ENCODE results near the gene TNNT1.

Gene TNNT1

GRCh38 chr19:55141696-55142095 lies 7.3 kb downstream of the TNNT1 start:
- DNase-seq (ENCODE audit: low read depth): no peak

GRCh38 chr19:55137915-55138314 lies 11.1 kb downstream of the TNNT1 start:
- no peak for DNase-seq (ENCODE audit: low read depth)

DNA sequence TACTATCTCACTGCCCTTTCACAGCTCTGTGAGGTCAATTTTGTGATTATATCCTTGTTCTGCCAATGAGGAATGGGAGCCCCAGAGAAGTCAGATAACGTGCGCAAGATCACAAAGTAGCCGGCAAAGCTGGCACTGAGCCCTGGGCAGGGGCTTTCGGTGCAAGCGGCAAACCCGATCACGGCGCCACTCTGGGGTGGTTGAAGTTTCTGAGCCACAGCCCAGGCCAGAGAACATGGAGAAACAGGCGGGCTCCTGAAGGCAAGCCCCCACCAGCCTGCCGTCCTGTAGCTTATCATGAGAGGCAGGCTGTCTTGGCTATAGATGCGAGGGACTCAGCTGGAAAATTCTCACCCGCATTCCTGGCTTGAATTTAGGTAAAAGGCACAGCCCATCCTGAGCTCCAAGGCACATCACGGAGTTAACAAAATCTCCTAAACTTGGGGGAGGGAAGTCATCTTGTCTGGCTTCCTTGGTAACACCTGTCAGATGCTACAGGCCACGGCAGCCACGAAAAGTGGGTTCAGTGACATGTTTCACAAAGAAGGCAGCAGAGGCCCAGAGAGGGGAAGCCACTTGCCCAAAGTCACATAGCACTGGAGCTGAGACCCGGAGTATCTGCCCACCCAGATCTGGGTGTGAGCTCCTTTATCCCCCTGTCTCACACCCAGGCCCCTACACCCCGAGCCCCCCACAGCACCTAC lies 12.5 kb downstream of the TNNT1 start:
- DNase-seq (ENCODE audit: low read depth): no peak

GRCh38 chr19:55134736-55135135 lies 14.3 kb downstream of the TNNT1 start:
- no peak for DNase-seq (ENCODE audit: low read depth)

- DNase-seq (ENCODE audit: low read depth): no peak
Observed at GRCh38 chr19:55133639-55134444, 15.2 kb downstream of the TNNT1 start.

- no peak for DNase-seq (ENCODE audit: low read depth)
Observed at GRCh38 chr19:55132453-55133129, 16.4 kb downstream of the TNNT1 start.

GRCh38 chr19:55131421-55131820 lies 17.6 kb downstream of the TNNT1 start:
- no peak for DNase-seq (ENCODE audit: low read depth)

GRCh38 chr19:55119053-55119452 lies 30.0 kb downstream of the TNNT1 start:
- no peak for DNase-seq (ENCODE audit: low read depth)

- no peak for DNase-seq (ENCODE audit: low read depth)
Observed at GRCh38 chr19:55118401-55118991, 30.5 kb downstream of the TNNT1 start.

- DNase-seq (ENCODE audit: low read depth): peak; percentile 91
Observed at GRCh38 chr19:55117663-55118391, 31.2 kb downstream of the TNNT1 start.

DNA sequence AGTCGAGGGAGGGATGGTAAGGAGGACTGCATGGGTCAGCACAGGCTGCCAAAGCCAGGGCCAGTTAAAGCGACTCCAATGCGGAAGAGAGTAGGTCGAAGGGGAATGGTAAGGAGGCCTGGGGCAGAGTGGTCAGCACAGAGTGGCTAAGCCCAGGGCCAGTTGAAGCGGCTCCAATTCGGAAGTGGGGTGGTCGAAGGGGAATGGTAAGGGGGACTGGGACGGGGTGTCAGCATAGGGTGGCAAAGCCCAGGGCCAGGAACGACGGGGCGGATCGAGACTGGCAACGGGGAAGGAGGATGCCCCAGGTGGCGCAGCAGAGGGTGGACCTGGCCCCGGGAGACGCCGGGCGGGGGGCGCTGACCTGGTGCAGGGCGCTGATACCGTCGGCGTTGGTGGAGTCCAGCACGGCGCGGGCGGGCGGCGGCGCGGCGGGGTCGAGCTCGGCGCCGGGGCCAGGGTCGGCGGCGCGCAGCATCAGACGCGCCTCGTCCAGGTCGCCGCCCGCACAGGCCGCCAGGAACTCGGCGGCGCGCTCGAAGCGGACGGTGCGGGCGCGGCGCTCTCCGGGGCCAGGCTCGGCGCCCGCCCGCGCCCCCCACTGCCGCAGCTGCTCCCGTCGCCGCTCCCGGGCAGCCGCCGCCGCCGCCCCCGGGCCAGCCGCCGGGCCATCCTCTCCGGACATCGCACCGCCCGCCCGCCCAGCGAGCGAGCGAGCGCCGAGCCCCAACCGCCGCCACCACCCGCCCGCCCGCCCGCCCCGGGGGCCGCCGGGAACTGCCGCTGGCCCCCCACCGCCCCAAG lies 31.9 kb downstream of the TNNT1 start, which contains the start of gene PPP1R12C:
PPP1R12C (minus strand) TSS at position 779 of the 804 bp plus-strand sequence; CDS start at position 685, 94 bp downstream.
- DNase-seq (ENCODE audit: low read depth): no peak

GRCh38 chr19:55116232-55116858 lies 32.7 kb downstream of the TNNT1 start:
- peak; percentile 25 for DNase-seq (ENCODE audit: low read depth)

- DNase-seq (ENCODE audit: low read depth): no peak
Observed at GRCh38 chr19:55115446-55116065, 33.5 kb downstream of the TNNT1 start.

GRCh38 chr19:55114566-55115145 lies 34.4 kb downstream of the TNNT1 start:
- DNase-seq (ENCODE audit: low read depth): no peak

DNA sequence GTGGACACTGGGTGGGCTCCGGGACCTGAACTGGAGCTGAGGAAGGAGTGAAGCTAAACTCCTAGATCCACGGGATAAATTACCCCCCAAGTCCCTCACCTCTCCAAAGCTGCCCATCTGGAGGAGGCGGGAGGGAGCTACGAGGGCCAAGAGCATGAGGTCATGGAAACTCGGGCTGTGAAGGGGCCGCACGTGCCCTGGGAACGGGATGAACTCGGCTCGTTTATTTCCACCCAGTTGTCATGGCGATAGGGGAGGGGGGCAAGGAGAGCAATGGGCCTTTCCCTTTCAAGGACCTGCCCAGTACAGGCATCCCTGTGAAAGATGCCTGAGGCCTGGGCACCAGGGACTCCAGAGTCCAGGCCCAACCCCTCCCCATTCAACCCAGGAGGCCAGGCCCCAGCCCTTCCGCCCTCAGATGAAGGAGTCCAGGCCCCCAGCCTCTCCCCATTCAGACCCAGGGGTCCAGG lies 35.4 kb downstream of the TNNT1 start:
- DNase-seq (ENCODE audit: low read depth): no peak

GRCh38 chr19:55112777-55113569 lies 36.0 kb downstream of the TNNT1 start:
- no peak for DNase-seq (ENCODE audit: low read depth)

DNA sequence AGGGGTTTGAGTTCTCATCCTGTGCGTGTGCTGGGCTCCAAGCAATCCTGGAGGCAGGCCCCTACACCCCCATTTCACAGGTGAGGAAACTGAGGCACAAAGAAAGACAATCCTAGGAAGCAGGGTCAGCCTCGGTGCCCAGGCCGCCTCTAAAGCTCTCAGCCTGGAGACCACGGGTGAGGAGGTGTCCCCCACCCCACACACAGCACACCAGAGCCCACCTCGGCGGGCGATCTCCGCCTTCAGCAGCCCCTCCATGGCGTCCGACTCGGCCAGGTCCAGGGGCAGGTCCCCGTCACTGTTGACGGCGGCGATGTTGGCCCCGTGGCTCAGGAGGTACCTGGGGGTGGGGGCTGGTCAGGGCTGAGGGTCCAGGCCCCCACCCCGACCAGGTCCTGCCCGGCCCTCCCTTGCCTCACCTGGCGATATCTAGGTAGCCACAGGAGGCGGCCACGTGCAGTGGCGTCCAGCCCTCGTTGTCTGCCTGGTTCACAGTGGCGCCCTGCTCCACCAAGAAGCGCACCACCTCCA lies 36.7 kb downstream of the TNNT1 start:
- DNase-seq (ENCODE audit: low read depth): no peak

- DNase-seq (ENCODE audit: low read depth): no peak
Observed at GRCh38 chr19:55111238-55111831, 37.7 kb downstream of the TNNT1 start.

Data from stimulated activated CD8-positive, alpha-beta memory T cell treated with anti-CD3 and anti-CD28 coated beads, Interleukin-12 subunit alpha, Interleukin-12 subunit beta, amount 100 ng/mL, for 1 hour (primary cell).